HEK293 (cell line): ENCODE measurements around the gene R3HDM2.

Source experiments
- FEZF1 ChIP-seq: fragments of 450-650 bp; formaldehyde crosslinking; IDR thresholded peaks from 2 replicates; pipeline ENCODE4 v1.5.1; 2016; ENCODE audit warnings: missing biosample characterization, missing genetic modification characterization
- HOXC10 ChIP-seq: sonication (generic); formaldehyde crosslinking; IDR thresholded peaks from 2 replicates; pipeline ENCODE4 v1.8.1; 2023; ENCODE audit warnings: mild to moderate bottlenecking, missing genetic modification reagents
- OVOL3 ChIP-seq: fragments of 450-650 bp; formaldehyde crosslinking; IDR thresholded peaks from 2 replicates; pipeline ENCODE4 v1.5.1; 2016; ENCODE audit warnings: missing biosample characterization, missing genetic modification characterization
- PRDM1 ChIP-seq: fragments of 450-650 bp; formaldehyde crosslinking; IDR thresholded peaks from 2 replicates; pipeline ENCODE4; 2016; ENCODE audit warnings: missing biosample characterization, missing genetic modification characterization
- REPIN1 ChIP-seq: fragments of 450-650 bp; formaldehyde crosslinking; IDR thresholded peaks from 2 replicates; pipeline ENCODE4 v1.5.1; 2017; ENCODE audit warnings: missing biosample characterization, missing genetic modification characterization, low read depth
- WT1 ChIP-seq: fragments of 450-650 bp; formaldehyde crosslinking; IDR thresholded peaks from 2 replicates; pipeline ENCODE4 v1.5.1; 2016; ENCODE audit warnings: missing biosample characterization, missing genetic modification characterization
- YY1 ChIP-seq: fragments of 450-650 bp; formaldehyde crosslinking; IDR thresholded peaks from 2 replicates; pipeline ENCODE4 v1.5.1; 2018; ENCODE audit warnings: missing biosample characterization, missing genetic modification characterization
- YY2 ChIP-seq: fragments of 450-650 bp; formaldehyde crosslinking; IDR thresholded peaks from 2 replicates; pipeline ENCODE4 v1.5.1; 2016; ENCODE audit warnings: missing biosample characterization, missing genetic modification characterization
- ZBTB20 ChIP-seq: fragments of 450-650 bp; formaldehyde crosslinking; IDR thresholded peaks from 2 replicates; pipeline ENCODE4 v1.5.1; 2016; ENCODE audit warnings: missing biosample characterization, missing genetic modification characterization
- ZFP37 ChIP-seq: fragments of 450-650 bp; formaldehyde crosslinking; IDR thresholded peaks from 2 replicates; pipeline ENCODE4 v1.5.1; 2016; ENCODE audit warnings: missing biosample characterization, missing genetic modification characterization
- ZNF132 ChIP-seq: fragments of 450-650 bp; formaldehyde crosslinking; IDR thresholded peaks from 2 replicates; pipeline ENCODE4 v1.5.1; 2017; ENCODE audit warnings: missing biosample characterization, missing genetic modification characterization, borderline replicate concordance
- ZNF138 ChIP-seq: fragments of 450-650 bp; formaldehyde crosslinking; IDR thresholded peaks from 2 replicates; pipeline ENCODE4 v1.5.1; 2016; ENCODE audit warnings: missing biosample characterization, missing genetic modification characterization, borderline replicate concordance
- ZNF155 ChIP-seq: fragments of 450-650 bp; formaldehyde crosslinking; IDR thresholded peaks from 2 replicates; pipeline ENCODE4 v1.5.1; 2016; ENCODE audit warnings: missing biosample characterization, missing genetic modification characterization
- ZNF16 ChIP-seq: fragments of 450-650 bp; formaldehyde crosslinking; IDR thresholded peaks from 2 replicates; pipeline ENCODE4 v1.5.1; 2016; ENCODE audit warnings: low read depth, missing biosample characterization, missing genetic modification characterization
- ZNF184 ChIP-seq: fragments of 450-650 bp; IDR thresholded peaks from 2 replicates; pipeline ENCODE4 v1.5.1; 2018; ENCODE audit warnings: missing biosample characterization, mild to moderate bottlenecking, missing genetic modification characterization
- ZNF302 ChIP-seq: fragments of 450-650 bp; formaldehyde crosslinking; IDR thresholded peaks from 2 replicates; pipeline ENCODE4 v1.5.1; 2016; ENCODE audit warnings: missing biosample characterization, missing genetic modification characterization, low read depth
- ZNF530 ChIP-seq: fragments of 450-650 bp; formaldehyde crosslinking; IDR thresholded peaks from 2 replicates; pipeline ENCODE4 v1.5.1; 2016; ENCODE audit warnings: low read depth, missing biosample characterization, missing genetic modification characterization
- ZNF561 ChIP-seq: fragments of 450-650 bp; IDR thresholded peaks from 2 replicates; pipeline ENCODE4 v1.5.1; 2018; ENCODE audit warnings: missing biosample characterization, missing genetic modification characterization, borderline replicate concordance
- ZNF626 ChIP-seq: fragments of 450-650 bp; sonication (Bioruptor Pico); formaldehyde crosslinking; IDR thresholded peaks from 2 replicates; pipeline ENCODE4 v1.5.1; 2018; ENCODE audit warnings: missing biosample characterization, missing genetic modification characterization, inconsistent platforms
- ZNF664 ChIP-seq: fragments of 450-650 bp; formaldehyde crosslinking; IDR thresholded peaks from 2 replicates; pipeline ENCODE4 v1.5.1; 2016; ENCODE audit warnings: missing biosample characterization, missing genetic modification characterization
- ZNF747 ChIP-seq: fragments of 450-650 bp; formaldehyde crosslinking; IDR thresholded peaks from 2 replicates; pipeline ENCODE4 v1.5.1; 2016; ENCODE audit warnings: missing biosample characterization, missing genetic modification characterization
- ZNF830 ChIP-seq: fragments of 450-650 bp; IDR thresholded peaks from 2 replicates; pipeline ENCODE4 v1.5.0; 2018; ENCODE audit warnings: missing biosample characterization, missing genetic modification characterization, low read depth, mild to moderate bottlenecking, moderate library complexity
- ZSCAN23 ChIP-seq: fragments of 450-650 bp; formaldehyde crosslinking; IDR thresholded peaks from 2 replicates; pipeline ENCODE4 v1.5.1; 2016; ENCODE audit warnings: missing biosample characterization, missing genetic modification characterization
- TF ChIP-seq, protein P1 (sequence below): fragments of 450-650 bp; formaldehyde crosslinking; IDR thresholded peaks from 2 replicates; pipeline ENCODE4 v1.5.1; 2016; ENCODE audit warnings: missing biosample characterization, missing genetic modification characterization
- TF ChIP-seq, protein P2 (sequence below): fragments of 450-650 bp; formaldehyde crosslinking; IDR thresholded peaks from 2 replicates; pipeline ENCODE4 v1.5.1; 2016; ENCODE audit warnings: missing biosample characterization, missing genetic modification characterization
- TF ChIP-seq, protein P3 (sequence below): sonication (generic); formaldehyde crosslinking; IDR thresholded peaks from 2 replicates; pipeline ENCODE4 v1.8.1; 2022; ENCODE audit warnings: mild to moderate bottlenecking, moderate library complexity, missing genetic modification reagents
- TF ChIP-seq, protein P4 (sequence below): fragments of 450-650 bp; formaldehyde crosslinking; IDR thresholded peaks from 2 replicates; pipeline ENCODE4 v1.5.1; 2016; ENCODE audit warnings: missing biosample characterization, missing genetic modification characterization
- TF ChIP-seq, protein P5 (sequence below): fragments of 450-650 bp; formaldehyde crosslinking; IDR thresholded peaks from 2 replicates; pipeline ENCODE4 v1.5.1; 2016; ENCODE audit warnings: missing biosample characterization, missing genetic modification characterization
- TF ChIP-seq, protein P6 (sequence below): fragments of 450-650 bp; formaldehyde crosslinking; IDR thresholded peaks from 2 replicates; pipeline ENCODE4 v1.5.1; 2016; ENCODE audit warnings: missing biosample characterization, missing genetic modification characterization

The R3HDM2 gene

DNA sequence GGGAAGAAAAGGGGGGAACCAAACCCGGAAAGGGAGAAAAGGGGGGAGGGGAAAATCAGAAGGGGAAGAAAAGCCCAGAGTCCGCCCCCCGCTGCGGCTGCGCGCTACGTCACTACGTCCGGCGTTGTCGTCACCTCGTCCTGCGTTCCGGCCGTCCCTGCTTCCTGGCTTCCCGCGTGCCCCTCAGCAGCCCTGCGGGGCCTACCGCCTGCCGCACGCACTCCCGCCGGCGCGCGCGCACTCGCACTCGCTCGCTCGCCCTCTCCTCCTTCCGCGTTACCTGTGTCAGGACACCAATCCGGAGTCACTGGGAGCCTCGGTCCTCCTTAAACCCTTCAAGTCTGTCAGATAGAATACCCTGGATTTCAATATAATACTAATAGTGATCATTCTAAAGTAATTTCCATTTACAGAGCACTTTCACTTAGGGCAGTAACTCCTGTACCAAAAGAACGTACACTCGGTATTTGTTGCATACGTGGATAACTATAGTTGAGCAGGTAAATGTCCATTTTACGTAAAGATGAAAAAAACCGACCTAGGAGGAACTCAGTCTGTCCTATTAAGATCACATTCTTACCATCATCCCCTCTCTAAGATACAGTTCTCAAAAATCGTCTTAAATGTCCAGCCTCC lies at the start of gene R3HDM2 (continued):
- TF ChIP-seq, protein P1, sequence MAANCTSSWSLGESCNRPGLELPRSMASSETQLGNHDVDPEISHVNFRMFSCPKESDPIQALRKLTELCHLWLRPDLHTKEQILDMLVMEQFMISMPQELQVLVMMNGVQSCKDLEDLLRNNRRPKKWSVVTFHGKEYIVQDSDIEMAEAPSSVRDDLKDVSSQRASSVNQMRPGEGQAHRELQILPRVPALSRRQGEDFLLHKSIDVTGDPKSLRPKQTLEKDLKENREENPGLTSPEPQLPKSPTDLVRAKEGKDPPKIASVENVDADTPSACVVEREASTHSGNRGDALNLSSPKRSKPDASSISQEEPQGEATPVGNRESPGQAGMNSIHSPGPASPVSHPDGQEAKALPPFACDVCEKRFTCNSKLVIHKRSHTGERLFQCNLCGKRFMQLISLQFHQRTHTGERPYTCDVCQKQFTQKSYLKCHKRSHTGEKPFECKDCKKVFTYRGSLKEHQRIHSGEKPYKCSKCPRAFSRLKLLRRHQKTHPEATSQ, result peak; percentile 65; the same call in 1 of the 2 replicates
- TF ChIP-seq ZBTB20 (tag by site-specific recombination) (peak; percentile 54; the same call in 1 of the 2 replicates), HOXC10 (CRISPR knock-in tag) (no peak), ZSCAN23 (no peak), ZFP37 (no peak), PRDM1 (tag by site-specific recombination) (0 out of 2 replicates have a peak, but pooled peaks have one; percentile 8), FEZF1 (tag by site-specific recombination) (no peak), ZNF138 (tag by site-specific recombination) (no peak), OVOL3 (tag by site-specific recombination) (no peak), ZNF626 (tag by site-specific recombination) (no peak), ZNF184 (tag by site-specific recombination) (no peak), ZNF664 (no peak), ZNF302 (tag by site-specific recombination) (no peak), ZNF132 (no peak), YY1 (tag by site-specific recombination) (no peak), WT1 (tag by site-specific recombination) (0 out of 2 replicates have a peak, but pooled peaks have one; percentile 21), ZNF830 (tag by site-specific recombination) (no peak), ZNF530 (tag by site-specific recombination) (no peak), YY2 (no peak), REPIN1 (tag by site-specific recombination) (no peak), ZNF155 (no peak), ZNF747 (tag by site-specific recombination) (no peak), ZNF561 (peak; percentile 61; the same call in 1 of the 2 replicates), ZNF16 (tag by site-specific recombination) (no peak)
- TF ChIP-seq, protein P2, sequence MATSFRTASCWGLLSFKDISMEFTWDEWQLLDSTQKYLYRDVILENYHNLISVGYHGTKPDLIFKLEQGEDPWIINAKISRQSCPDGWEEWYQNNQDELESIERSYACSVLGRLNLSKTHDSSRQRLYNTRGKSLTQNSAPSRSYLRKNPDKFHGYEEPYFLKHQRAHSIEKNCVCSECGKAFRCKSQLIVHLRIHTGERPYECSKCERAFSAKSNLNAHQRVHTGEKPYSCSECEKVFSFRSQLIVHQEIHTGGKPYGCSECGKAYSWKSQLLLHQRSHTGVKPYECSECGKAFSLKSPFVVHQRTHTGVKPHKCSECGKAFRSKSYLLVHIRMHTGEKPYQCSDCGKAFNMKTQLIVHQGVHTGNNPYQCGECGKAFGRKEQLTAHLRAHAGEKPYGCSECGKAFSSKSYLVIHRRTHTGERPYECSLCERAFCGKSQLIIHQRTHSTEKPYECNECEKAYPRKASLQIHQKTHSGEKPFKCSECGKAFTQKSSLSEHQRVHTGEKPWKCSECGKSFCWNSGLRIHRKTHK (tag by site-specific recombination), result no peak
- TF ChIP-seq, protein P3, sequence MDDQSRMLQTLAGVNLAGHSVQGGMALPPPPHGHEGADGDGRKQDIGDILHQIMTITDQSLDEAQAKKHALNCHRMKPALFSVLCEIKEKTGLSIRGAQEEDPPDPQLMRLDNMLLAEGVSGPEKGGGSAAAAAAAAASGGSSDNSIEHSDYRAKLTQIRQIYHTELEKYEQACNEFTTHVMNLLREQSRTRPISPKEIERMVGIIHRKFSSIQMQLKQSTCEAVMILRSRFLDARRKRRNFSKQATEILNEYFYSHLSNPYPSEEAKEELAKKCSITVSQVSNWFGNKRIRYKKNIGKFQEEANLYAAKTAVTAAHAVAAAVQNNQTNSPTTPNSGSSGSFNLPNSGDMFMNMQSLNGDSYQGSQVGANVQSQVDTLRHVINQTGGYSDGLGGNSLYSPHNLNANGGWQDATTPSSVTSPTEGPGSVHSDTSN (CRISPR knock-in tag), result no peak
- TF ChIP-seq, protein P4, sequence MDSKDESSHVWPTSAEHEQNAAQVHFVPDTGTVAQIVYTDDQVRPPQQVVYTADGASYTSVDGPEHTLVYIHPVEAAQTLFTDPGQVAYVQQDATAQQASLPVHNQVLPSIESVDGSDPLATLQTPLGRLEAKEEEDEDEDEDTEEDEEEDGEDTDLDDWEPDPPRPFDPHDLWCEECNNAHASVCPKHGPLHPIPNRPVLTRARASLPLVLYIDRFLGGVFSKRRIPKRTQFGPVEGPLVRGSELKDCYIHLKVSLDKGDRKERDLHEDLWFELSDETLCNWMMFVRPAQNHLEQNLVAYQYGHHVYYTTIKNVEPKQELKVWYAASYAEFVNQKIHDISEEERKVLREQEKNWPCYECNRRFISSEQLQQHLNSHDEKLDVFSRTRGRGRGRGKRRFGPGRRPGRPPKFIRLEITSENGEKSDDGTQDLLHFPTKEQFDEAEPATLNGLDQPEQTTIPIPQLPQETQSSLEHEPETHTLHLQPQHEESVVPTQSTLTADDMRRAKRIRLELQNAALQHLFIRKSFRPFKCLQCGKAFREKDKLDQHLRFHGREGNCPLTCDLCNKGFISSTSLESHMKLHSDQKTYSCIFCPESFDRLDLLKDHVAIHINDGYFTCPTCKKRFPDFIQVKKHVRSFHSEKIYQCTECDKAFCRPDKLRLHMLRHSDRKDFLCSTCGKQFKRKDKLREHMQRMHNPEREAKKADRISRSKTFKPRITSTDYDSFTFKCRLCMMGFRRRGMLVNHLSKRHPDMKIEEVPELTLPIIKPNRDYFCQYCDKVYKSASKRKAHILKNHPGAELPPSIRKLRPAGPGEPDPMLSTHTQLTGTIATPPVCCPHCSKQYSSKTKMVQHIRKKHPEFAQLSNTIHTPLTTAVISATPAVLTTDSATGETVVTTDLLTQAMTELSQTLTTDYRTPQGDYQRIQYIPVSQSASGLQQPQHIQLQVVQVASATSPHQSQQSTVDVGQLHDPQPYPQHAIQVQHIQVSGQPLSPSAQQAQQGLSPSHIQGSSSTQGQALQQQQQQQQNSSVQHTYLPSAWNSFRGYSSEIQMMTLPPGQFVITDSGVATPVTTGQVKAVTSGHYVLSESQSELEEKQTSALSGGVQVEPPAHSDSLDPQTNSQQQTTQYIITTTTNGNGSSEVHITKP (tag by site-specific recombination), result peak; percentile 68
- TF ChIP-seq, protein P5, sequence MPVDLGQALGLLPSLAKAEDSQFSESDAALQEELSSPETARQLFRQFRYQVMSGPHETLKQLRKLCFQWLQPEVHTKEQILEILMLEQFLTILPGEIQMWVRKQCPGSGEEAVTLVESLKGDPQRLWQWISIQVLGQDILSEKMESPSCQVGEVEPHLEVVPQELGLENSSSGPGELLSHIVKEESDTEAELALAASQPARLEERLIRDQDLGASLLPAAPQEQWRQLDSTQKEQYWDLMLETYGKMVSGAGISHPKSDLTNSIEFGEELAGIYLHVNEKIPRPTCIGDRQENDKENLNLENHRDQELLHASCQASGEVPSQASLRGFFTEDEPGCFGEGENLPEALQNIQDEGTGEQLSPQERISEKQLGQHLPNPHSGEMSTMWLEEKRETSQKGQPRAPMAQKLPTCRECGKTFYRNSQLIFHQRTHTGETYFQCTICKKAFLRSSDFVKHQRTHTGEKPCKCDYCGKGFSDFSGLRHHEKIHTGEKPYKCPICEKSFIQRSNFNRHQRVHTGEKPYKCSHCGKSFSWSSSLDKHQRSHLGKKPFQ (tag by site-specific recombination), result no peak
- TF ChIP-seq, protein P6, sequence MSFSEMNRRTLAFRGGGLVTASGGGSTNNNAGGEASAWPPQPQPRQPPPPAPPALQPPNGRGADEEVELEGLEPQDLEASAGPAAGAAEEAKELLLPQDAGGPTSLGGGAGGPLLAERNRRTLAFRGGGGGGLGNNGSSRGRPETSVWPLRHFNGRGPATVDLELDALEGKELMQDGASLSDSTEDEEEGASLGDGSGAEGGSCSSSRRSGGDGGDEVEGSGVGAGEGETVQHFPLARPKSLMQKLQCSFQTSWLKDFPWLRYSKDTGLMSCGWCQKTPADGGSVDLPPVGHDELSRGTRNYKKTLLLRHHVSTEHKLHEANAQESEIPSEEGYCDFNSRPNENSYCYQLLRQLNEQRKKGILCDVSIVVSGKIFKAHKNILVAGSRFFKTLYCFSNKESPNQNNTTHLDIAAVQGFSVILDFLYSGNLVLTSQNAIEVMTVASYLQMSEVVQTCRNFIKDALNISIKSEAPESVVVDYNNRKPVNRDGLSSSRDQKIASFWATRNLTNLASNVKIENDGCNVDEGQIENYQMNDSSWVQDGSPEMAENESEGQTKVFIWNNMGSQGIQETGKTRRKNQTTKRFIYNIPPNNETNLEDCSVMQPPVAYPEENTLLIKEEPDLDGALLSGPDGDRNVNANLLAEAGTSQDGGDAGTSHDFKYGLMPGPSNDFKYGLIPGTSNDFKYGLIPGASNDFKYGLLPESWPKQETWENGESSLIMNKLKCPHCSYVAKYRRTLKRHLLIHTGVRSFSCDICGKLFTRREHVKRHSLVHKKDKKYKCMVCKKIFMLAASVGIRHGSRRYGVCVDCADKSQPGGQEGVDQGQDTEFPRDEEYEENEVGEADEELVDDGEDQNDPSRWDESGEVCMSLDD (tag by site-specific recombination), result no peak
